Esophagus squamous epithelium (tissue), 4 donors: Measurements from ENCODE around the gene MACROH2A2.

Source experiments
- POLR2A ChIP-seq, 4 donors: fragments of 450-650 bp; IDR thresholded peaks; one replicate each; pipeline ENCODE4 v1.6.1; 2017; ENCODE audit warnings: antibody characterized with exemption in 4 of 4, mild to moderate bottlenecking in 4 of 4, moderate library complexity in 3 of 4
- TF ChIP-seq, protein P1 (sequence below), 6 experiments: fragments of 450-650 bp in 4 of 6; fragments of 200-600 bp in 2 of 6; sonication (generic) in 2 of 6; IDR thresholded peaks; one replicate each; pipeline ENCODE4 v1.5.1; 2016 to 2019; ENCODE audit warnings: antibody characterized with exemption in 6 of 6, mild to moderate bottlenecking in 4 of 6, moderate library complexity in 4 of 6

DNA sequence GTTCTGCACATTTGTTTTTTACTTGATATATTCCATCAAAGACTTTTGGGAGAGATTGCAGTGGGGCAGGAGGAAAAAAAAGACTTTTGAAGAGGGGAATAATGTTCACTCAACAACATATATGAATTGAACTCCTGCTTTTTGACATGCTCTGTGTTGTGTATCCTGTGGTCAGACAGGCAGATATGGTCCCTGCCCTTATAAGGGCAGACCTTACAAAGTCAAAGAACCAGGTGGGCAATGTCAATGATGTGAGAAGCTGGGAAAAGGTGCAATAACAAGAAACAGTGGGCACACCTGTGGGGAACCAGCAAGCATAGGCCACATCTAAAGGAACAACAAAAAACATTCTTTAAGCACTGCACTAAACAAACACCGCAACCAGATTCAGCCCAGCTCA lies 71.8 kb downstream of the MACROH2A2 start:
- TF ChIP-seq, protein P1, sequence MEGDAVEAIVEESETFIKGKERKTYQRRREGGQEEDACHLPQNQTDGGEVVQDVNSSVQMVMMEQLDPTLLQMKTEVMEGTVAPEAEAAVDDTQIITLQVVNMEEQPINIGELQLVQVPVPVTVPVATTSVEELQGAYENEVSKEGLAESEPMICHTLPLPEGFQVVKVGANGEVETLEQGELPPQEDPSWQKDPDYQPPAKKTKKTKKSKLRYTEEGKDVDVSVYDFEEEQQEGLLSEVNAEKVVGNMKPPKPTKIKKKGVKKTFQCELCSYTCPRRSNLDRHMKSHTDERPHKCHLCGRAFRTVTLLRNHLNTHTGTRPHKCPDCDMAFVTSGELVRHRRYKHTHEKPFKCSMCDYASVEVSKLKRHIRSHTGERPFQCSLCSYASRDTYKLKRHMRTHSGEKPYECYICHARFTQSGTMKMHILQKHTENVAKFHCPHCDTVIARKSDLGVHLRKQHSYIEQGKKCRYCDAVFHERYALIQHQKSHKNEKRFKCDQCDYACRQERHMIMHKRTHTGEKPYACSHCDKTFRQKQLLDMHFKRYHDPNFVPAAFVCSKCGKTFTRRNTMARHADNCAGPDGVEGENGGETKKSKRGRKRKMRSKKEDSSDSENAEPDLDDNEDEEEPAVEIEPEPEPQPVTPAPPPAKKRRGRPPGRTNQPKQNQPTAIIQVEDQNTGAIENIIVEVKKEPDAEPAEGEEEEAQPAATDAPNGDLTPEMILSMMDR (IDR thresholded peaks at IDR 0.05): no peak
- no peak for TF ChIP-seq POLR2A (IDR thresholded peaks at IDR 0.05)
